CD4-positive, alpha-beta T cell treated with Interleukin-15 for 4 hours (primary cell): ENCODE data around the gene SAT2.
"Not testable (repeated sequence)": the region's sequence is repeated elsewhere in the genome, so short reads cannot be mapped to it uniquely, and the experiment has no call there.

ENCODE experiments used
- DNase-seq: peaks from one replicate; pipeline ENCODE4 v3.0.0-alpha.2; 2020; ENCODE audit warnings: low spot score

Gene SAT2

GRCh38 chr17:7633093-7633492 is 5.5 kb upstream of the SAT2 start:
- no peak for DNase-seq

DNA sequence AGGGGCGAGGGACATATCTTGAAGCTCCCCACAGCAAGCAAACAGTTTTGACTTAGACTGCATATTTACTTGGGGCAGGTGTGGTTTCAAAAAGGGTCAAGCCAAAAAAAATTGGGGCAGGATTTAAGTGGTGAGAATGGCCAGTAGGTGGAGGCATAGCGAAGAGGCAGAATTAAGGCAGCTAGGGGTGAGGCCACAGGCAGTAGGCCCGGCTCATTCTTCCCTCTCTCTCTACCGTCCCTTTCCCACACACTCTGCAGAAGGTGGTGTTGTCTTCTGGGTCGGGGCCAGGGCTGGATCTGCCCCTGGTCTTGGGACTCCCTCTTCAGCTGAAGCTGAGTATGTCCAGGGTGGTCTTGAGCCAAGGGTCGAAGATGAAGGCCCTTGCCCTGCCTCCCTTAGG is 4.9 kb upstream of the SAT2 start:
- peak; percentile 44 for DNase-seq

DNA sequence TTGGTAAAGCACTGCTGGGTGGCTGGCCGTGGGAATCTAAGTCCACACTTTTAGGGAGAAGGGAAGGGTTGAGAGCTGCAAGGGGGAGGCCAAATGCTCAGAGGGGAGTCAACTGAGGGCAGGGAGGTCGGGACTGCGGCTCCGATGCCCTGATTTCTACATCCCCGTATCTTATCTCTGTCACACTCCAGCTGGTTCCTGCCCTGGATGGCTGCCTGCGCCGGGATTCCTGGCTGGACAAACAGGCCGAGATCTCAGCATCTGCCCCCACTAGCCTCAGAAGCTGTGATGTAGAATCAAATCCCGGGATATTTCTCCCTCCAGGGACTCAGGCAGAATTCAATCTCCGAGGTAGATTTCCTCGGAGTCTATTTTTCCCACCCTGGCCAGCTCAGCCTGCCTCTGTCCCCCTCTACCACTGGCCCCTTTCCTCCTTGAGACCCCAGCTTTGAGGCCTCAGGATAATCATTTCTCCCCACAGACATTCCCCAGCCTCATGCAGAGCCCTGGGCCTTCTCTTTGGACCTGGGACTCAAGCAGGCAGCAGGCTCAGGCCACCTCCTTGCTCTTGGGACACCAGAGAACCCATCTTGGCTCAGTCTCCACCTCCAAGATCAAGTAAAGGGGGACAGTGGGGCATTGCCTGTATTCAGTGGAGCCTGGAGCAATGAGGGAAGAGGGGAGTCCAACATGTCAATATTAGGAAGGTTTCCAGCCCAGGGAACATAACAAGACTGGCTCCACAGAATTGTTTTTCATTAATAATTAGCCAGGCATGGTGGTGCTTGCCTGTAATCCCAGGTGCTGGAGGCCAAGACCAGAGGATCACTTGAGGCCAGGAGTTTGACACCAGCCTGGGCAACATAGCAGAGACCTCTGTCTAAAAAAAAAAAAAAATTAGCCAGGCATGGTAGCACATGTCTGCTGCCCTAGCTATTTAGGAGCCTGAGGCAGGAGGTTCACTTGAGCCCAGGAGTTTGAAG is 4.1 kb upstream of the SAT2 start:
- DNase-seq: no peak

DNA sequence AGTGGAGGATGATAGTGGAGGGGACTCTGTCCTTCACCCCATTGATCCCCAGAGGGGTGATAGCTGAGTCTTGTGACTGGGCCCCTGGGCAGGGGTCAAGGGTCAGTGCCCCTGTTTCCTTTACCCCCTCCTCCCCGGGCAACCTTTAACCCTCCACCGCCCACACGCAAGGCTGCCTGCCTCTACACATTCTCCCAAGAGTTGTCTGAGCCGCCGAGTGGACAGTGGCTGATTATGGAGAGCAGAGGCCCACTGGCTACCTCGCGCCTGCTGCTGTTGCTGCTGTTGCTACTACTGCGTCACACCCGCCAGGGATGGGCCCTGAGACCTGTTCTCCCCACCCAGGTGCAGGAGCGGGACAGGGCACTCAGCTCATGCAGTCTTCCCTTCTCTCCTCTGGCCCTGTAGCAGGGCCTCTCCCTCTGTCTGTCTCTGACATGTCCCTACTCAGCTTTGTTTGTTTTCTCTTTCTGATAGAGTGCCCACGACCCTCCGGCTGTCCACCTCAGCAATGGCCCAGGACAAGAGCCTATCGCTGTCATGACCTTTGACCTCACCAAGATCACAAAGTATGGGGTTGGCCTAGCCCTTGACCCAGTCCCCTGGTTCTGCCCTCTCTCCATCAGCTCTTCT is 2.4 kb upstream of the SAT2 start, which contains the start of gene SHBG:
Gene SHBG (plus strand): TSS at position 197 of the 633 bp plus-strand sequence. CDS start 38 bp downstream, at position 235.
- DNase-seq: no peak

GRCh38 chr17:7626956-7627249 is 718 bp downstream of the SAT2 start:
- DNase-seq: no peak

DNA sequence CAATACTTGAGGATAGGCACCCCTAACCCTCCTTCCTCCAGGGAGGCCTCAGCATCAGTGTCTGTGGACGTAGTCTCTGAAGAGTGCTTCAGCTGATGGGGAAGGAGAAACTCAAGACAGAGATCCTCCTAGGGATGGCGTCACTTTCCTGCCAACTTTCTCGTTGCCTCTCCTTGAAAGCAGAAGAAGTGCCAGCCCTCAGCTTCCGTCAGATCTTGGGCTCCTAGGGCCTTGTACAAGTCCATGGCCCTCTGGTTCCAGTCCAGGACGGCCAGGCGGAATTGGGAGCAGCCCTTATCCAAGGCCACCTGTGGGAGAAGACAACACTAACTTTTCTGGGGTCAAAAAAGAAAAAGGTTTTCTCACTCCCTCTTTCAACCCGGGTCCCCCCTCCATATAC is 1.3 kb downstream of the SAT2 start:
- no peak for DNase-seq

DNA sequence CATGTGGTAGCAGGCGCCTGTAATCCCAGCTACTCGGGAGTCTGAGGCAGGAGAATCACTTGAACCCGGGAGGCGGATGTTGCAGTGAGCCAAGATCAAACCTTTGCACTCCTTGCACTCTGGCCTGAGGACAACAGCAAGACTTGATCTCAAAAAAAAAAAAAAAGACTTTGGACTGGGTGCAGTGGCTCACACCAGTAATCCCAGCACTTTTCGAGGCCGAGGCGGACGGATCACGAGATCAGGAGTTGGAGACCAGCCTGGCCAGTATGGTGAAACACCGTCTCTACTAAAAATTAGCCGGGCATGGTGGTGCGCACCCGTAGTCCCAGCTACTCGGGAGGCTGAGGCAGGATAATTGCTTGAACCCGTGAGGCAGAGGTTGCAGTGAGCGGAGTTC is 1.9 kb downstream of the SAT2 start:
- DNase-seq: not testable (repeated sequence)

DNA sequence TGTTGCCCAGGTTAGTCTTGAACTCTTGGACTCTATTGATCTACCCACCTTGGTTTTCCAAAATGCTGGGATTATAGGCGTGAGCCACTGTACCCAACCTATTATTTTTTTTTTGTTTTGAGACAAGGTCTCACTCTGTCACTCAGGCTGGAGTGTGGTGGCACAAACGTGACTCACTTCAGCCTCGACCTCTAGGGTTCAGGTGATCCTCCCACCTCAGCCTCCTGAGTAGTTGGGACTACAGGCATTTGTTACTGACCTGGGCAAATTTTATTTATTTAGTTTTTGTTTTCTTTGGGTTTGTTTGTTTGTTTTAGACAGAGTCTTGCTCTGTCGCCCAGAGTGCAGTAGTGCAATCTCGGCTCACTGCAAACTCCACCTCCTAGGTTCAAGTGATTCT is 4.0 kb downstream of the SAT2 start:
- DNase-seq: no peak

GRCh38 chr17:7620835-7621234 is 6.8 kb downstream of the SAT2 start:
- DNase-seq: no peak

- DNase-seq: no peak
Observed at GRCh38 chr17:7618608-7619007, 9.0 kb downstream of the SAT2 start.

DNA sequence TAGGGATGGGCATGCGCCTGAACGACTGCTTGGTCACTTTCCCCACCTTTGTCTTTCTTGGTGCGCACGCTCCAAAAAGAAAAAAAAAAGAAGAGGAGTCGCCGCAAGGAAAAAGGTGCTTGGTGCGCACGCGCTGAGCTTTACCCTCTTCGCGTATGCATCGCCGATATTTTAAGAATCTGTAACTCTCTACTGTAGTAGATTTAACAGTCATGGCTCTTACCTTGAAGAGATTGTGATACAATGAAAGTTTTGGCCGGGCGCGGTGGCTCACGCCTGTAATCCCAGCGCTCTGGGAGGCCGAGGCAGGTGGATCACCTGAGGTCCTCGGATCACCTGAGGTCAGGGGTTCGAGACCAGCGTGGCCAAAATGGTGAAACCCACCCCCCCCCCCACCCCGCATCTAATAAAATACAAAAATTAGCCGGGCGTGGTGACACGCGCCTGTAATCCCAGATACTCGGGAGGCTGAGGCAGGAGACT is 12.3 kb downstream of the SAT2 start:
- no peak for DNase-seq

GRCh38 chr17:7614425-7615264 is 13.0 kb downstream of the SAT2 start, which contains the start of gene FXR2:
Gene FXR2 (minus strand): TSS chr17:7614897. CDS start chr17:7614532, 365 bp downstream.
- peak; percentile 100 for DNase-seq

GRCh38 chr17:7613769-7614424 is 13.7 kb downstream of the SAT2 start:
- no peak for DNase-seq

- no peak for DNase-seq
Observed at GRCh38 chr17:7612294-7612640, 15.4 kb downstream of the SAT2 start.

DNA sequence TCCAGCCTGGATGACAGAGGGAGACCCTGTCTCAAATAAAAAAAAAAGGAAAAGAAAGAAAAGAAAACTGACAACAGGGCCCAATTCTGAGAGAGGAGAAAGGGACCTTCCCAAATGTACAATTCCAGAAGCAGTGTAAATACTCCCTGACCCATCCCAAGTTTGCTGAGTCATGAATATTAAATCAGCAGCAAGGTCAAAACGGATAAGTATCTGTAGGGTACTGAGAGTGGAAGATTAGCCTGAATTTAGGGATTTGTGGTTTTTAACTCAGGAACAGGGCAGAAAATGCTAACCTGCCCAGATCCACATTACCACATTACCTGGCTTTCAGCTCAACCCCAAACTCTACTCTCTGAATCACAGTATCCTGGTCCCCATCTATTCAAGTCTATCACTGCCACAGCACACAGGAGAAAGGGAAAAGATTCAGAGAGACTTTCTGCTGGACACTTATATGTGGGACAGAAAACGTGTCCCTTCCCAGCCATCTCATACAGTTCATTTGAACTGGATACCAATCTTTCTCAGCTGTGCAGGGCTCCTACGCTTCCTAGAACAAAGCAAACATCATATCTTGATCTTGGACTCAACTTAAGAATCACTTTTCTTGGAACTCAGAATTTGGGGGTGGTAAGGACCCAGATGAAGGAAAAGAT is 15.9 kb downstream of the SAT2 start:
- no peak for DNase-seq

DNA sequence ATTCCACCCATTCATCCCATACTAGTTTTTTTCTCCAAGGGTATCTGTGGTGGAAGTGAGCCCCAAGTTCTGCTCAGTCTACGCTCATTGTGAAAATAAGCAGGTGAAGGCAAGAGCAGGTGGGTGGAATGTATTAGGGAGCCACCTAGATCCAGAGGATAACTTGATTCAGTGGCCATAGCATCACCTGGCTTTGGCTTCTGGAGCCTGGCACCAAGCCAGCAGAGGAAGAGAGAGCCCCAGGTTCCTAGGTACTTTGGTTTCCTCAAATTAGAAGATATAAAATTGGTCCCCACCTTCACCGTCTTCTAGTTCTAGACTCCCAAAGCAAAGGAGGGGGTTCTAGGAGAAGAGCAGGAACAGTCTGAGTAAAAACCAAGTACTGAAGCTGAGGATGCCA is 17.0 kb downstream of the SAT2 start:
- no peak for DNase-seq

- DNase-seq: no peak
Observed at GRCh38 chr17:7606280-7606679, 21.3 kb downstream of the SAT2 start.

DNA sequence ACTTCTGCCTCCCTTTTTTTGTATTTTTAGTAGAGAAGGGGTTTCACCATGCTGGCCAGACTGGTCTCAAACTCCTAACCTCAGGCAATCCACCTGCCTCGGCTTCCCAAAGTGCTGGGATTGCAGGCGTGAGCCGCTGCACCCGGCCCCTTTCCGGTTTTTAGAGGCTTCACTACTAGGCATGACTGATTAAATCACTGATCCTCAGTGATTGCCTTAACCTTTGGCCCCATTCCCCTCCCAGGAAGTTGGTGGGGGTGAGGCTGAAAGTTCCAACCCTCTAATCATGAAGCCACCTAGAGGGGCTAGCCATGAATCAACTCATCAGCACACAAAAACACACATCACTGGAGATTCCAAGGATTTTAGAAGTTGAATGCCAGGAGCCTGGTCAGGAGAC is 30.1 kb downstream of the SAT2 start:
- not testable (repeated sequence) for DNase-seq

DNA sequence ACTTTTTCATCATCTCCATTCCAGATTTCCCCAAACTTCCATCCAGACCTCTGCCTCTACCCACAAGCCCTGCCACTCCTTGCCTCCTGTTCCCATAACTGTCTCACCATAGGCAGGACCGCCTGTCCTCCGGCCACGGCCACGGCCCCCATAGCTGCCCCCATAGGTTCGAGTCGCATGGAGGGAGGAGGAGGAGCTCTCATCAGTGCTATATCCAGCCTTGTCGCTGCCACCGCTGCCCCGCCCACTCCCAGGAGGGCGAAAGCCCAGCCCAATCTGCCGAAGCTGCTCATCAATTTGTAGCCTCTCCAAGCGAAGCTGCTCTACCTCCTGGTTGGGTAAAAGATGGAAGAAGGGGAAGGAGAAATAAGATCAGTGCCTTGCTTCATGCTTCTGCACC is 34.3 kb downstream of the SAT2 start:
- no peak for DNase-seq

- DNase-seq: no peak
Observed at GRCh38 chr17:7592422-7593021, 35.1 kb downstream of the SAT2 start.

DNA sequence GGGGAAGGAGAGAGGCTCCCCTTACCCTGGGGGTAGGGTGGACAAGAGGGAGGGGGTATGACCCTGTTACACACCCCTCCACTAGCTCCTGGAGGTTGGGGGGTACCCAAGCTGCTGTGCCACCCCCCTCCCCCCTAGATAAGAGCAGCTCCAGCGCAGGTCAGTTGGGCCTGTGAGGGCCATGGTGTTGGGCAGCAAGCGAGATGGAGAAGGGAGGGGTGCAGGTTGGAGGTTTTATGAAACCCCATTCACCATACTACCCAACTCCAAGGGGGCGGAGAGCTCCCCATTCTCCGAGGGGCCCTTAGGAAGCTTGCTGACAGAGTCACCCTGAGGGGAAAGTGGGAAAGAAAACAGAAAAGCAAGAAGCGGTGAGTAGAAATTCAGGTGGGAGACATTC is 36.0 kb downstream of the SAT2 start:
- no peak for DNase-seq
